ENCODE data around the gene TDRD1.
"Not testable (repeated sequence)": the region's sequence is repeated elsewhere in the genome, so short reads cannot be mapped to it uniquely, and the experiment has no call there.

The TDRD1 gene

GRCh38 chr10:114179148-114179547 lies at the start of gene TDRD1:
TSS of gene TDRD1 (plus strand) at chr10:114179353. CDS start at chr10:114187832, 8,479 bp downstream.
- no peak for DNase-seq

GRCh38 chr10:114131094-114131493 lies 48.1 kb upstream of the TDRD1 start:
- DNase-seq, result no peak

- no peak for DNase-seq
These were observed 43.7 kb upstream of the TDRD1 start for GRCh38 chr10:114135476-114135875.

- no peak for DNase-seq
These were observed 40.6 kb upstream of the TDRD1 start for GRCh38 chr10:114138581-114138980.

- DNase-seq, result no peak
These were observed 39.1 kb upstream of the TDRD1 start for GRCh38 chr10:114140036-114140435.

- DNase-seq, result not testable (repeated sequence)
These were observed 38.3 kb upstream of the TDRD1 start for GRCh38 chr10:114140827-114141226.

- no peak for DNase-seq
These were observed 37.1 kb upstream of the TDRD1 start for GRCh38 chr10:114142018-114142417.

- DNase-seq, result no peak
These were observed 36.0 kb upstream of the TDRD1 start for GRCh38 chr10:114143160-114143559.

- DNase-seq, result not testable (repeated sequence)
These were observed 29.7 kb upstream of the TDRD1 start for GRCh38 chr10:114149476-114149875.

- DNase-seq, result no peak
These were observed 27.7 kb upstream of the TDRD1 start for GRCh38 chr10:114151486-114151885.

- no peak for DNase-seq
These were observed 27.3 kb upstream of the TDRD1 start for GRCh38 chr10:114151892-114152291.

GRCh38 chr10:114157912-114158311 lies 21.2 kb upstream of the TDRD1 start:
- no peak for DNase-seq

- DNase-seq, result no peak
These were observed 16.1 kb upstream of the TDRD1 start for GRCh38 chr10:114163062-114163461.

GRCh38 chr10:114166043-114166442 lies 13.1 kb upstream of the TDRD1 start:
- no peak for DNase-seq

GRCh38 chr10:114166494-114166893 lies 12.7 kb upstream of the TDRD1 start:
- DNase-seq, result no peak

- DNase-seq, result no peak
These were observed 11.2 kb upstream of the TDRD1 start for GRCh38 chr10:114167985-114168384.

GRCh38 chr10:114168450-114169009 lies 10.6 kb upstream of the TDRD1 start:
- no peak for DNase-seq

GRCh38 chr10:114172216-114172615 lies 6.9 kb upstream of the TDRD1 start:
- peak in 1 of 14 donors; percentile 16 for DNase-seq

- peak in 2 of 14 donors; percentile 1 to 53 for DNase-seq
These were observed 6.2 kb upstream of the TDRD1 start for GRCh38 chr10:114172776-114173602.

GRCh38 chr10:114173603-114173920 lies 5.6 kb upstream of the TDRD1 start:
- peak in 4 of 14 donors; percentile 42 to 63 (median 52) for DNase-seq

- peak; percentile 38 to 98 (median 80) for DNase-seq
These were observed 5.0 kb upstream of the TDRD1 start, which contains the start of gene CCDC186 for GRCh38 chr10:114173921-114174694. TSS of gene CCDC186 (minus strand) at chr10:114174203. CDS start at chr10:114163268, 10,935 bp downstream.

- DNase-seq, result peak in 8 of 14 donors; percentile 26 to 86 (median 46)
These were observed 4.4 kb upstream of the TDRD1 start for GRCh38 chr10:114174695-114175188.

- no peak for DNase-seq
These were observed 3.5 kb upstream of the TDRD1 start for GRCh38 chr10:114175667-114176066.

Measured in C1 segment of cervical spinal cord (tissue), 14 donors.